Spleen (tissue), 11 donors: ENCODE data around the gene PPARA. TPM values are rescaled to one million over a fixed set of nuclear protein-coding genes. Genes with fewer than 3 reads are reported as not detected.
A peak's percentile ranks its signal among the peaks of the same experiment; 100 is the strongest.

Experiments used
- DNase-seq: peaks from one replicate; pipeline ENCODE4 v3.0.0-alpha.2; 2020
- H3K27ac ChIP-seq, 8 donors: fragments of 200-600 bp; sonication (generic) in 7 of 8; 1 replicate in 4 of 8; 2 replicates in 4 of 8; pipeline versions ENCODE4 v1.5.0 to v1.8.0; 2016 to 2021; ENCODE audit warnings: inconsistent platforms in 4 of 8, mild to moderate bottlenecking in 4 of 8, moderate library complexity in 1 of 8
- H3K27me3 ChIP-seq, 7 donors: fragments of 200-600 bp; sonication (generic) in 6 of 7; replicated peaks in 1 of 7; 1 replicate in 4 of 7; 2 replicates in 3 of 7; pipeline versions ENCODE4 v1.5.0 to v1.8.0; 2016 to 2021; ENCODE audit warnings: inconsistent platforms in 3 of 7, mild to moderate bottlenecking in 1 of 7
- H3K36me3 ChIP-seq, 6 donors: fragments of 200-600 bp; sonication (generic) in 5 of 6; 1 replicate in 4 of 6; 2 replicates in 2 of 6; pipeline versions ENCODE4 v1.5.0 to v1.8.0; 2016 to 2021; ENCODE audit warnings: inconsistent platforms in 2 of 6
- H3K4me1 ChIP-seq, 6 donors: fragments of 200-600 bp; sonication (generic) in 5 of 6; 1 replicate in 3 of 6; 2 replicates in 3 of 6; pipeline versions ENCODE4 v1.5.0 to v1.8.0; 2016 to 2021; ENCODE audit warnings: inconsistent platforms in 3 of 6
- H3K4me3 ChIP-seq, 8 donors: fragments of 200-600 bp; sonication (generic) in 7 of 8; 1 replicate in 4 of 8; 2 replicates in 4 of 8; pipeline versions ENCODE4 v1.5.0 to v1.8.0; 2016 to 2021; ENCODE audit warnings: inconsistent platforms in 4 of 8, mild to moderate bottlenecking in 4 of 8, moderate library complexity in 2 of 8
- H3K9me3 ChIP-seq, 8 donors: fragments of 200-600 bp; sonication (generic) in 7 of 8; 1 replicate in 4 of 8; 2 replicates in 4 of 8; pipeline versions ENCODE4 v1.5.0 to v1.8.0; 2016 to 2021; ENCODE audit warnings: inconsistent platforms in 4 of 8
- POLR2A ChIP-seq, 3 donors: fragments of 450-650 bp; IDR thresholded peaks; one replicate each; pipeline ENCODE4 v1.5.1; 2017; ENCODE audit warnings: antibody characterized with exemption in 3 of 3, mild to moderate bottlenecking in 1 of 3
- POLR2AphosphoS5 ChIP-seq, 3 donors: sonication (generic); formaldehyde crosslinking; IDR thresholded peaks; one replicate each; pipeline ENCODE4 v1.5.1; 2017; ENCODE audit warnings: antibody characterized with exemption in 3 of 3
- WGBS, 5 donors: extraction: QIAGEN DNeasy Blood & Tissue Kit in 3 of 5; methylation state at CpG; one replicate each; pipeline versions ENCODE4 v1.1.5 to v1.1.7; 2013 to 2018; 5-methylcytosine and 5-hydroxymethylcytosine counted together
- intact Hi-C: fragments of 100-400 bp; cut with DNase I; formaldehyde crosslinking; loops from one replicate; pipeline ENCODE4 v1.15.0; 2023; ENCODE audit warnings: low total_unique reads
- polyA plus RNA-seq, 3 donors: library from polyadenylated mRNA; stranded (reverse); fragments of 200-250 nt; gene quantifications; one replicate each; pipeline ENCODE4 v1.2.1, GENCODE V29; 2013
- total RNA-seq, 7 donors: library from RNA; depleted of rRNA in 3 of 7; stranded (reverse); fragments of >200 nt in 3 of 7; fragmentation: NEBNext Ultra II Directional in 4 of 7; extraction: Animal tissue kit (Norgen Biotek cat#: 25700) in 4 of 7; gene quantifications; one replicate each; pipeline versions ENCODE4 v1.1.0 to v1.2.1, GENCODE V29; 2016 to 2021
- TF ChIP-seq, protein P1 (sequence below), 11 experiments: fragments of 200-600 bp in 7 of 11; fragments of 450-650 bp in 4 of 11; sonication (generic) in 4 of 11; IDR thresholded peaks in 8 of 11; conservative IDR thresholded peaks in 3 of 11; 1 replicate in 7 of 11; 2 replicates in 4 of 11; pipeline versions ENCODE4 v1.4.0 to v1.8.0; 2016 to 2021; ENCODE audit warnings: antibody characterized with exemption in 11 of 11, inconsistent platforms in 4 of 11, mild to moderate bottlenecking in 1 of 11
- donor health status: healthy with polysubstance abuse.
- donor health status: DM: no; HTN: no; CAD: no; lungs with moderate emphysema.
- donor health status: DM: no; HTN: no; CAD: no.
- donor health status: Bipolar disorder and iron deficiency.
- donor health status: healthy.
- donor health status: DM: no; HTN: no; CAD: no.
- donor health status: DM: yes; HTN: yes; CAD: no.

Gene PPARA
- total and polyA plus RNA-seq, 10 donors, result 2.0 to 40.9 (median 22.6) TPM

DNA sequence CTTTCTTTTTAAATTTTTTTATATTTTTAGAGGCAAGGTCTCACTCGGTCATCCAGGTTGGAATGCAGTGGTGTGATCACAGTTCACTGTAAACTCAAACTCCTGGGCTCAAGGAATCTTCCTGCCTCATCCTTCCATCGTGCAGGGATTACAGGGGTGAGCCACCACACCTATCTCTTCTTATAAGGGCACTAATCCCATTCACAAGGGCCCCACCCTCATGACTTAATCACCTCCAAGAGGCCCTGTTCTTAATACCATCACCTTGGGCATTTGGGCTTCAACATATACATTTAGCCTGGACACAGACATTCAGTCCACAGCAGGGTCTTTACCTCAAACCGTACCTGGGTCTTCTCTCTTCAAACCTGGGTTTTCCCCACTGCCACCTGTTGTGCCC is 141.8 kb downstream of the PPARA start:
- Histone ChIP-seq H3K4me1 (peaks cover 29 to 78% (median 62%) of the 10 kb centered on the region in 6 donors), H3K27me3 (peaks cover 0 to 4% (median 0%) of the 10 kb centered on the region in 7 donors), H3K4me3 (no peak overlapping the region), H3K27ac (peak overlapping the region in 5 of 8 donors; percentile 3 to 78 (median 67)), H3K36me3 (peaks cover 0 to 61% (median 20%) of the 10 kb centered on the region in 6 donors), H3K9me3 (peaks cover 0 to 15% (median 9%) of the 10 kb centered on the region in 8 donors)
- TF ChIP-seq POLR2AphosphoS5 (IDR thresholded peaks at IDR 0.05) (no peak), POLR2A (IDR thresholded peaks at IDR 0.05) (no peak)
- TF ChIP-seq, protein P1, sequence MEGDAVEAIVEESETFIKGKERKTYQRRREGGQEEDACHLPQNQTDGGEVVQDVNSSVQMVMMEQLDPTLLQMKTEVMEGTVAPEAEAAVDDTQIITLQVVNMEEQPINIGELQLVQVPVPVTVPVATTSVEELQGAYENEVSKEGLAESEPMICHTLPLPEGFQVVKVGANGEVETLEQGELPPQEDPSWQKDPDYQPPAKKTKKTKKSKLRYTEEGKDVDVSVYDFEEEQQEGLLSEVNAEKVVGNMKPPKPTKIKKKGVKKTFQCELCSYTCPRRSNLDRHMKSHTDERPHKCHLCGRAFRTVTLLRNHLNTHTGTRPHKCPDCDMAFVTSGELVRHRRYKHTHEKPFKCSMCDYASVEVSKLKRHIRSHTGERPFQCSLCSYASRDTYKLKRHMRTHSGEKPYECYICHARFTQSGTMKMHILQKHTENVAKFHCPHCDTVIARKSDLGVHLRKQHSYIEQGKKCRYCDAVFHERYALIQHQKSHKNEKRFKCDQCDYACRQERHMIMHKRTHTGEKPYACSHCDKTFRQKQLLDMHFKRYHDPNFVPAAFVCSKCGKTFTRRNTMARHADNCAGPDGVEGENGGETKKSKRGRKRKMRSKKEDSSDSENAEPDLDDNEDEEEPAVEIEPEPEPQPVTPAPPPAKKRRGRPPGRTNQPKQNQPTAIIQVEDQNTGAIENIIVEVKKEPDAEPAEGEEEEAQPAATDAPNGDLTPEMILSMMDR (IDR thresholded peaks at IDR 0.05 in 8 of 11, conservative IDR thresholded peaks at IDR 0.05 in 3 of 11), result no peak
- DNase-seq, result no peak
- 90 to 96% (median 94%) methylated on average over 3 of the region's 3 CpGs for WGBS, 5 donors
- intact Hi-C loops, result no loop called here

DNA sequence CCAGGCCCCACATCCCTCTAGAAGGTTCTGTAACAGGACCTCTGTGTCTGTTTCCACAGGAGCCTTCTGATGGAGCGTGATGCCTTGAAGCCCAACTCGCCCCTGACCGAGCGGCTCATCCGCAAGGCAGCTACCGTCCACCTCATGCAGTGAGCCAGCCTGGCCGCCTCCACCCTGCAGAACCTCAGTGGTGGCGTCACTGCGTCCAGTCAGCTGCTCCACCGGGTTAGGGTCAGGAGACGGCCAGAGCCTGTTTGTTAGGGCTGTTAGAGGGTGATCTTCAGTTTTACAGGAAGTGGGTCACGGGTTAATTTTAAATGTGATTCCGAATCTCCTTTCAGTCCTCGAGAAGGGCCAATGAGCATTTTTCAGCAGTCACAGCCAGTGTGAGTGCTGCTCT is 142.4 kb downstream of the PPARA start:
- H3K36me3 ChIP-seq, result peaks cover 0 to 57% (median 20%) of the 10 kb centered on the region in 6 donors
- TF ChIP-seq, protein P1 (IDR thresholded peaks at IDR 0.05 in 8 of 11, conservative IDR thresholded peaks at IDR 0.05 in 3 of 11), result no peak
- peak; percentile 5 to 72 (median 58) for TF ChIP-seq POLR2AphosphoS5 (IDR thresholded peaks at IDR 0.05)
- peak; percentile 85 for DNase-seq
- H3K27ac ChIP-seq, result peak overlapping the region in 6 of 8 donors; percentile 39 to 78 (median 66)
- H3K9me3 ChIP-seq, result peaks cover 0 to 15% (median 9%) of the 10 kb centered on the region in 8 donors
- intact Hi-C loops, result no loop called here
- H3K4me1 ChIP-seq, result peaks cover 28 to 78% (median 61%) of the 10 kb centered on the region in 6 donors
- H3K27me3 ChIP-seq, result peaks cover 0 to 5% (median 0%) of the 10 kb centered on the region in 7 donors
- 44 to 90% (median 85%) methylated on average over 3 to 14 of the region's 14 CpGs for WGBS, 5 donors
- H3K4me3 ChIP-seq, result no peak overlapping the region

Other genes starting within 250 kb of the PPARA start
- not detected for gene WNT7B, start 173.4 kb upstream of the PPARA start, total RNA-seq
- gene WNT7B, start 173.4 kb upstream of the PPARA start, polyA plus RNA-seq, result not detected
- 10 to 100 TPM in 2 of 7 donors, 1 to 10 TPM in 5; 7.7 to 12.7 (median 8.8) TPM for gene CDPF1, start 99.8 kb downstream of the PPARA start, total RNA-seq
- gene CDPF1, start 99.8 kb downstream of the PPARA start, polyA plus RNA-seq, result 10 to 100 TPM; 16.3 to 19.6 (median 18.4) TPM
- under 1 TPM in 1 of 7 donors, not detected in 6; 0.06 TPM for gene PKDREJ, start 112.8 kb downstream of the PPARA start, total RNA-seq
- gene PKDREJ, start 112.8 kb downstream of the PPARA start, polyA plus RNA-seq, result under 1 TPM in 2 of 3 donors, not detected in 1; 0.02 TPM
- gene TTC38, start 117.5 kb downstream of the PPARA start, total RNA-seq, result 10 to 100 TPM; 32.5 to 51.9 (median 34.7) TPM
- 10 to 100 TPM; 13.8 to 21.4 (median 15.2) TPM for gene TTC38, start 117.5 kb downstream of the PPARA start, polyA plus RNA-seq
- 1 to 10 TPM; 1.3 to 5.2 (median 3.2) TPM for gene GTSE1, start 146.3 kb downstream of the PPARA start, total RNA-seq
- gene GTSE1, start 146.3 kb downstream of the PPARA start, polyA plus RNA-seq, result 1 to 10 TPM; 1.3 to 4.9 (median 2.8) TPM
- gene TRMU, start 185.2 kb downstream of the PPARA start, total RNA-seq, result 10 to 100 TPM; 43.1 to 59.6 (median 49.8) TPM
- 10 to 100 TPM; 23.7 to 32.4 (median 25.0) TPM for gene TRMU, start 185.2 kb downstream of the PPARA start, polyA plus RNA-seq